Measurements from ENCODE around the gene IHH.

IHH gene

GRCh38 chr2:219025637-219026585, 34.8 kb downstream of the IHH start (continued):
- TF ChIP-seq INSM2 (tag by site-specific recombination; IDR thresholded peaks at IDR 0.05) = no peak

- Histone ChIP-seq H3K4me3 (ENCODE audit: low read depth, low read length) (no peak overlapping the region), H3K4me1 (ENCODE audit: control insufficient read depth, insufficient read depth, low read length) (no peaks in the 10 kb centered on the region), H3K9me3 (ENCODE audit: control insufficient read depth, insufficient read depth, low read depth, low read length) (no peaks in the 10 kb centered on the region), H3K36me3 (ENCODE audit: control insufficient read depth in 2 of 2, insufficient read depth in 1 of 2, low read length in 2 of 2) (no peaks in the 10 kb centered on the region), H3K27ac (ENCODE audit: extremely low read depth, low read depth, low read length) (no peak overlapping the region)
- ChIA-PET CTCF (interaction anchor here (1.0 to 1.8 kb wide), 2 partner anchors 44 to 94 kb away, joined by 3 to 4 read pairs; no protein-coding TSS in a partner anchor), POLR2A (no interaction called here)
- no peak for TF ChIP-seq GLIS2 (tag by site-specific recombination; IDR thresholded peaks at IDR 0.05)
- TF ChIP-seq ZNF157 (tag by site-specific recombination; IDR thresholded peaks at IDR 0.05) = no peak
- TF ChIP-seq ZEB2 (tag by site-specific recombination; IDR thresholded peaks at IDR 0.05) = no peak
- no peak for TF ChIP-seq ZNF560 (tag by site-specific recombination; IDR thresholded peaks at IDR 0.05; ENCODE audit: borderline replicate concordance)
- no peak for TF ChIP-seq TSHZ1 (tag by site-specific recombination; IDR thresholded peaks at IDR 0.05; ENCODE audit: borderline replicate concordance)
- TF ChIP-seq GFI1B (tag by site-specific recombination; IDR thresholded peaks at IDR 0.05) = no peak
Measured at GRCh38 chr2:219024059-219024458, 36.7 kb downstream of the IHH start.

GRCh38 chr2:219023045-219023605, 37.6 kb downstream of the IHH start:
- Histone ChIP-seq H3K36me3 (ENCODE audit: control insufficient read depth in 2 of 2, insufficient read depth in 1 of 2, low read length in 2 of 2) (no peaks in the 10 kb centered on the region), H3K4me3 (ENCODE audit: low read depth, low read length) (no peak overlapping the region), H3K27ac (ENCODE audit: extremely low read depth, low read depth, low read length) (no peak overlapping the region), H3K4me1 (ENCODE audit: control insufficient read depth, insufficient read depth, low read length) (no peaks in the 10 kb centered on the region), H3K9me3 (ENCODE audit: control insufficient read depth, insufficient read depth, low read depth, low read length) (no peaks in the 10 kb centered on the region)
- ChIA-PET CTCF (no interaction called here), POLR2A (no interaction called here)
- TF ChIP-seq ZNF280D (tag by site-specific recombination; IDR thresholded peaks at IDR 0.05) = no peak

- H3K27ac ChIP-seq (ENCODE audit: extremely low read depth, low read depth, low read length) = no peak overlapping the region
- no peak overlapping the region for H3K4me3 ChIP-seq (ENCODE audit: low read depth, low read length)
- H3K9me3 ChIP-seq (ENCODE audit: control insufficient read depth, insufficient read depth, low read depth, low read length) = no peaks in the 10 kb centered on the region
- ChIA-PET POLR2A (no interaction called here), CTCF (no interaction called here)
- H3K36me3 ChIP-seq (ENCODE audit: control insufficient read depth in 2 of 2, insufficient read depth in 1 of 2, low read length in 2 of 2) = no peaks in the 10 kb centered on the region
- no peaks in the 10 kb centered on the region for H3K4me1 ChIP-seq (ENCODE audit: control insufficient read depth, insufficient read depth, low read length)
- TF ChIP-seq YY1 (tag by site-specific recombination; IDR thresholded peaks at IDR 0.05) (no peak), ZNF610 (tag by site-specific recombination; IDR thresholded peaks at IDR 0.05; ENCODE audit: borderline replicate concordance) (no peak), HOXC10 (CRISPR knock-in tag; IDR thresholded peaks at IDR 0.05) (no peak), ZBTB49 (tag by site-specific recombination; IDR thresholded peaks at IDR 0.05; ENCODE audit: low read depth) (no peak), SALL2 (tag by site-specific recombination; IDR thresholded peaks at IDR 0.05; ENCODE audit: borderline replicate concordance) (no peak), ZSCAN30 (tag by site-specific recombination; IDR thresholded peaks at IDR 0.05) (no peak), ZNF529 (tag by site-specific recombination; IDR thresholded peaks at IDR 0.05; ENCODE audit: insufficient replicate concordance) (no peak)
Measured at GRCh38 chr2:219022616-219023015, 38.1 kb downstream of the IHH start.
